ENCODE data around the gene LRP5.

- TF ChIP-seq CTCF (conservative IDR thresholded peaks at IDR 0.05; ENCODE audit: low read length) (no peak), EZH2phosphoT487 (IDR thresholded peaks at IDR 0.05; ENCODE audit: borderline replicate concordance) (no peak)
These were observed 60.2 kb downstream of the LRP5 start for GRCh38 chr11:68372625-68373024.

All from Loucy (cell line).